Psoas muscle (tissue), 8 donors: ENCODE data around the gene ALOXE3. TPM values are rescaled to one million over a fixed set of nuclear protein-coding genes. Genes with fewer than 3 reads are reported as not detected.
A peak's percentile ranks its signal among the peaks of the same experiment; 100 is the strongest.

Experiments used
- ATAC-seq, 4 donors: fragments of 200-7000 bp; cut with Tn5 transposase; one replicate each; pipeline ENCODE4 v1.9.1; 2020; ENCODE audit warnings: moderate library complexity in 3 of 4, mild to moderate bottlenecking in 2 of 4
- DNase-seq, 2 donors: peaks; one replicate each; pipeline ENCODE4 v3.0.0-alpha.2; 2020
- H3K27ac ChIP-seq: fragments of 200-600 bp; one replicate; pipeline ENCODE4 v1.8.0; 2022
- H3K27me3 ChIP-seq, 3 donors: fragments of 200-600 bp in 1 of 3; one replicate each; pipeline versions ENCODE4 v1.6.1 to v1.8.0; 2013 to 2022; ENCODE audit warnings: low read length in 2 of 3, mild to moderate bottlenecking in 2 of 3, moderate library complexity in 1 of 3; ENCODE audit not compliant: insufficient read depth in 3 of 3
- H3K36me3 ChIP-seq, 2 donors: fragments of 200-600 bp in 1 of 2; one replicate each; pipeline versions ENCODE4 v1.6.1 to v1.8.0; 2013 to 2022; ENCODE audit warnings: low read depth in 1 of 2, mild to moderate bottlenecking in 1 of 2, moderate library complexity in 1 of 2; ENCODE audit not compliant: insufficient read depth in 1 of 2
- H3K4me1 ChIP-seq: fragments of 200-600 bp; one replicate; pipeline ENCODE4 v1.8.0; 2022
- H3K4me3 ChIP-seq: fragments of 200-600 bp; one replicate; pipeline ENCODE4 v1.8.0; 2022; ENCODE audit warnings: mild to moderate bottlenecking
- H3K9me3 ChIP-seq: fragments of 200-600 bp; one replicate; pipeline ENCODE4 v1.8.0; 2022
- CTCF ChIP-seq: fragments of 200-600 bp; IDR thresholded peaks from one replicate; pipeline ENCODE4 v1.8.0; 2022; ENCODE audit warnings: antibody characterized with exemption
- WGBS, 3 donors: extraction: QIAGEN DNeasy Blood & Tissue Kit; methylation state at CpG; one replicate each; pipeline versions ENCODE4 v1.1.6 to v1.1.7; 2013; 5-methylcytosine and 5-hydroxymethylcytosine counted together
- intact Hi-C, 2 donors: fragments of 100-400 bp; cut with DNase I; formaldehyde crosslinking; loops; one replicate each; pipeline versions ENCODE4 v1.11.0 to v1.14.2; 2022
- polyA plus RNA-seq, 3 donors: library from polyadenylated mRNA; stranded (reverse); fragments of 200-250 nt; gene quantifications; one replicate each; pipeline ENCODE4 v1.2.3, GENCODE V29; 2013
- total RNA-seq, 4 donors: library from RNA; stranded (reverse); fragmentation: NEBNext Ultra II Directional in 2 of 4; extraction: Animal tissue kit (Norgen Biotek cat#: 25700) in 2 of 4; gene quantifications; one replicate each; pipeline versions ENCODE4 v1.2.1 to v1.2.4, GENCODE V29; 2021 to 2023
- donor health status: healthy with polysubstance abuse.
- donor health status: DM: no; HTN: no; CAD: no; lungs with moderate emphysema.
- donor health status: Bipolar disorder and iron deficiency.
- donor health status: healthy.
- donor health status: DM: yes; HTN: yes; CAD: no.
- donor health status: DM: no; HTN: no; CAD: no.
- donor health status: DM: no; HTN: no; CAD: no.
- donor health status: DM: yes; HTN: yes; CAD: no.

Gene ALOXE3
- total and polyA plus RNA-seq, 7 donors, result 0.42 TPM; not detected in 6

- H3K4me1 ChIP-seq, result peaks cover 37% of the 10 kb centered on the region
- H3K4me3 ChIP-seq, result no peak overlapping the region
- no peaks in the 10 kb centered on the region for H3K9me3 ChIP-seq
- peak overlapping the region; percentile 100 for H3K27ac ChIP-seq
- DNase-seq (peak; percentile 6 to 59), ATAC-seq (no peak)
- intact Hi-C loops, result loop anchor here in 1 of 2 donors (10.0 kb wide), 1 partner anchor 902 kb away; the partner anchor contains the start of gene GABARAP
- peaks cover 30 to 86% of the 10 kb centered on the region in 2 donors for H3K36me3 ChIP-seq
- no peaks in the 10 kb centered on the region for H3K27me3 ChIP-seq
- no peak for TF ChIP-seq CTCF
- WGBS, 3 donors, result 81 to 89% (median 81%) methylated on average over 26 of the region's 26 CpGs
Observed at GRCh38 chr17:8147141-8147804, 29.0 kb upstream of the ALOXE3 start.

- peak in 1 of 2 donors; percentile 12 for DNase-seq
- H3K4me1 ChIP-seq, result peaks cover 43% of the 10 kb centered on the region
- 86 to 90% (median 86%) methylated on average over 14 of the region's 14 CpGs for WGBS, 3 donors
Observed at GRCh38 chr17:8146381-8147140, 28.2 kb upstream of the ALOXE3 start.

GRCh38 chr17:8145811-8146210 lies 27.5 kb upstream of the ALOXE3 start:
- H3K36me3 ChIP-seq, result peaks cover 31 to 100% of the 10 kb centered on the region in 2 donors
- intact Hi-C loops, result loop anchor here in 1 of 2 donors (10.0 kb wide), 1 partner anchor 901 kb away; the partner anchor contains the start of gene GABARAP
- H3K4me1 ChIP-seq, result peaks cover 42% of the 10 kb centered on the region
- no peaks in the 10 kb centered on the region for H3K9me3 ChIP-seq
- TF ChIP-seq CTCF, result no peak
- H3K4me3 ChIP-seq, result no peak overlapping the region
- 84 to 95% (median 86%) methylated on average over 12 of the region's 12 CpGs for WGBS, 3 donors
- H3K27ac ChIP-seq, result peak overlapping the region; percentile 100
- H3K27me3 ChIP-seq, result no peaks in the 10 kb centered on the region
- peak; percentile 16 to 57 for DNase-seq
- ATAC-seq, result no peak

More at GRCh38 chr17:8146381-8147140, 28.2 kb upstream of the ALOXE3 start:
- no peak for TF ChIP-seq CTCF
- no peaks in the 10 kb centered on the region for H3K27me3 ChIP-seq
- ATAC-seq, result no peak
- H3K9me3 ChIP-seq, result no peaks in the 10 kb centered on the region
- intact Hi-C loops, result loop anchor here in 1 of 2 donors (10.0 kb wide), 1 partner anchor 902 kb away; the partner anchor contains the start of gene GABARAP
- no peak overlapping the region for H3K4me3 ChIP-seq
- peak overlapping the region; percentile 100 for H3K27ac ChIP-seq
- H3K36me3 ChIP-seq, result peaks cover 31 to 93% of the 10 kb centered on the region in 2 donors

- intact Hi-C loops, result loop anchor here in 1 of 2 donors (10.0 kb wide), 1 partner anchor 900 kb away; the partner anchor contains the start of gene GABARAP
- Histone ChIP-seq H3K36me3 (peaks cover 31 to 100% of the 10 kb centered on the region in 2 donors), H3K4me1 (peaks cover 41% of the 10 kb centered on the region), H3K9me3 (no peaks in the 10 kb centered on the region), H3K27me3 (no peaks in the 10 kb centered on the region), H3K4me3 (no peak overlapping the region), H3K27ac (no peak overlapping the region)
- DNase-seq (no peak), ATAC-seq (peak in 1 of 4 donors; percentile 3)
- TF ChIP-seq CTCF, result no peak
- 76 to 81% (median 79%) methylated on average over 15 of the region's 15 CpGs for WGBS, 3 donors
Observed at GRCh38 chr17:8144401-8145231, 26.3 kb upstream of the ALOXE3 start.
